Aorta (tissue), 5 donors: Measurements from ENCODE around the gene FMNL2. TPM values are rescaled to one million over a fixed set of nuclear protein-coding genes. Genes with fewer than 3 reads are reported as not detected.
A peak's percentile ranks its signal among the peaks of the same experiment; 100 is the strongest.
"Not testable (repeated sequence)": the region's sequence is repeated elsewhere in the genome, so short reads cannot be mapped to it uniquely, and the experiment has no call there.

ENCODE experiments used
- ATAC-seq: fragments of 200-7000 bp; cut with Tn5 transposase; one replicate; pipeline ENCODE4 v1.9.1; 2022; ENCODE audit warnings: moderate library complexity; ENCODE audit not compliant: low FRiP score
- DNase-seq, 2 donors: peaks; one replicate each; pipeline ENCODE4 v3.0.0-alpha.2; 2020
- H3K27ac ChIP-seq, 2 donors: one replicate each; pipeline ENCODE4 v1.5.1; 2013; ENCODE audit warnings: low read length in 2 of 2, mild to moderate bottlenecking in 2 of 2, moderate library complexity in 2 of 2, control low read depth in 1 of 2, inconsistent platforms in 1 of 2, low read depth in 1 of 2
- H3K27me3 ChIP-seq, 2 donors: one replicate each; pipeline ENCODE4 v1.6.1; 2013; ENCODE audit warnings: control low read depth in 1 of 2, low read length in 1 of 2, mild to moderate bottlenecking in 1 of 2, moderate library complexity in 1 of 2; ENCODE audit not compliant: insufficient read depth in 2 of 2, control insufficient read depth in 1 of 2
- H3K36me3 ChIP-seq, 2 donors: one replicate each; pipeline ENCODE4 v1.6.1; 2013; ENCODE audit warnings: control low read depth in 1 of 2, low read length in 1 of 2, mild to moderate bottlenecking in 1 of 2; ENCODE audit not compliant: insufficient read depth in 2 of 2, control insufficient read depth in 1 of 2
- H3K4me1 ChIP-seq, 2 donors: one replicate each; pipeline ENCODE4 v1.6.1; 2013; ENCODE audit warnings: low read length in 2 of 2, control low read depth in 1 of 2, mild to moderate bottlenecking in 1 of 2, moderate library complexity in 1 of 2; ENCODE audit not compliant: insufficient read depth in 2 of 2, control insufficient read depth in 1 of 2
- H3K4me3 ChIP-seq, 2 donors: one replicate each; pipeline ENCODE4 v1.5.1; 2013; ENCODE audit warnings: low read length in 2 of 2, control low read depth in 1 of 2, mild to moderate bottlenecking in 1 of 2
- H3K9me3 ChIP-seq: one replicate; pipeline ENCODE4 v1.6.1; 2013; ENCODE audit warnings: mild to moderate bottlenecking, low read length; ENCODE audit not compliant: control insufficient read depth
- WGBS, 2 donors: extraction: QIAGEN DNeasy Blood & Tissue Kit; methylation state at CpG; one replicate each; pipeline ENCODE4 v1.1.7; 2013; 5-methylcytosine and 5-hydroxymethylcytosine counted together
- intact Hi-C, 2 donors: fragments of 100-400 bp; cut with DNase I; formaldehyde crosslinking; loops; one replicate each; pipeline versions ENCODE4 v1.14.2 to v1.15.0; 2022
- polyA plus RNA-seq, 2 donors: library from polyadenylated mRNA; stranded (reverse); fragments of 200-250 nt; gene quantifications; one replicate each; pipeline ENCODE4 v1.2.3, GENCODE V29; 2013
- total RNA-seq, 2 donors: library from RNA; stranded (reverse); fragmentation: NEBNext Ultra II Directional; extraction: Animal tissue kit (Norgen Biotek cat#: 25700); gene quantifications; one replicate each; pipeline ENCODE4 v1.2.1, GENCODE V29; 2021
- donor health status: healthy with polysubstance abuse.
- donor health status: Bipolar disorder and iron deficiency.
- donor health status: DM: no; HTN: no; CAD: no.
- donor health status: DM: no; HTN: no; CAD: no.
- donor health status: DM: yes; HTN: yes; CAD: no.

Gene FMNL2
- total and polyA plus RNA-seq, 4 donors: 10.7 to 55.1 (median 33.7) TPM

GRCh38 chr2:152387041-152387440, 52.1 kb downstream of the FMNL2 start:
- intact Hi-C loops: no loop called here
- Histone ChIP-seq H3K4me1 (peaks cover 0 to 4% of the 10 kb centered on the region in 2 donors), H3K27me3 (no peaks in the 10 kb centered on the region), H3K36me3 (no peaks in the 10 kb centered on the region), H3K4me3 (no peak overlapping the region), H3K9me3 (no peaks in the 10 kb centered on the region), H3K27ac (no peak overlapping the region)
- DNase-seq (no peak), ATAC-seq (no peak)
- WGBS, 2 donors: 94 to 100% methylated on average over 1 of the region's 1 CpG

GRCh38 chr2:152388269-152388668, 53.3 kb downstream of the FMNL2 start:
- H3K27ac ChIP-seq, intact Hi-C loops, H3K4me3 ChIP-seq, H3K36me3 ChIP-seq, DNase-seq, H3K4me1 ChIP-seq, H3K9me3 ChIP-seq, H3K27me3 ChIP-seq, ATAC-seq: not testable (repeated sequence)
- WGBS, 2 donors: 92% methylated on average over 9 of the region's 9 CpGs

GRCh38 chr2:152389483-152389882, 54.5 kb downstream of the FMNL2 start:
- Histone ChIP-seq H3K9me3 (no peaks in the 10 kb centered on the region), H3K27ac (no peak overlapping the region), H3K4me1 (peaks cover 0 to 7% of the 10 kb centered on the region in 2 donors), H3K36me3 (no peaks in the 10 kb centered on the region), H3K4me3 (no peak overlapping the region), H3K27me3 (no peaks in the 10 kb centered on the region)
- WGBS, 2 donors: 96 to 97% methylated on average over 19 of the region's 19 CpGs
- DNase-seq (peak in 1 of 2 donors; percentile 70), ATAC-seq (no peak)
- intact Hi-C loops: no loop called here

- Histone ChIP-seq H3K27me3 (no peaks in the 10 kb centered on the region), H3K4me3 (no peak overlapping the region), H3K9me3 (no peaks in the 10 kb centered on the region), H3K4me1 (peaks cover 3 to 4% of the 10 kb centered on the region in 2 donors), H3K36me3 (no peaks in the 10 kb centered on the region), H3K27ac (no peak overlapping the region)
- DNase-seq (no peak), ATAC-seq (no peak)
- intact Hi-C loops: loop anchor here in 1 of 2 donors (5.0 to 10.0 kb wide), 2 partner anchors 54 to 196 kb away; partner anchors contain the start of gene FMNL2
- 95 to 98% methylated on average over 2 of the region's 2 CpGs for WGBS, 2 donors
Observed at GRCh38 chr2:152390837-152391236, 55.9 kb downstream of the FMNL2 start.

- intact Hi-C loops: loop anchor here in 1 of 2 donors (5.0 to 10.0 kb wide), 2 partner anchors 54 to 197 kb away; partner anchors contain the start of gene FMNL2
- Histone ChIP-seq H3K27me3 (no peaks in the 10 kb centered on the region), H3K36me3 (no peaks in the 10 kb centered on the region), H3K27ac (no peak overlapping the region), H3K4me1 (peaks cover 3 to 4% of the 10 kb centered on the region in 2 donors), H3K9me3 (no peaks in the 10 kb centered on the region), H3K4me3 (no peak overlapping the region)
- DNase-seq (no peak), ATAC-seq (no peak)
- WGBS, 2 donors: 98 to 100% methylated on average over 2 of the region's 2 CpGs
Observed at GRCh38 chr2:152391318-152391717, 56.3 kb downstream of the FMNL2 start.

GRCh38 chr2:152393377-152393776, 58.4 kb downstream of the FMNL2 start:
- H3K27ac ChIP-seq: no peak overlapping the region
- ATAC-seq (no peak), DNase-seq (no peak)
- H3K27me3 ChIP-seq: no peaks in the 10 kb centered on the region
- H3K9me3 ChIP-seq: no peaks in the 10 kb centered on the region
- H3K4me3 ChIP-seq: no peak overlapping the region
- H3K4me1 ChIP-seq: peaks cover 3 to 4% of the 10 kb centered on the region in 2 donors
- intact Hi-C loops: loop anchor here in 1 of 2 donors (5.0 to 10.0 kb wide), 2 partner anchors 56 to 199 kb away; partner anchors contain the start of gene FMNL2
- no peaks in the 10 kb centered on the region for H3K36me3 ChIP-seq
- WGBS, 2 donors: 66 to 68% methylated on average over 1 of the region's 1 CpG

- Histone ChIP-seq H3K4me3 (no peak overlapping the region), H3K4me1 (peaks cover 3 to 4% of the 10 kb centered on the region in 2 donors), H3K9me3 (no peaks in the 10 kb centered on the region), H3K27ac (no peak overlapping the region), H3K27me3 (no peaks in the 10 kb centered on the region), H3K36me3 (no peaks in the 10 kb centered on the region)
- DNase-seq (no peak), ATAC-seq (no peak)
- intact Hi-C loops: loop anchor here in 1 of 2 donors (5.0 to 10.0 kb wide), 2 partner anchors 57 to 200 kb away; partner anchors contain the start of gene FMNL2
Observed at GRCh38 chr2:152394326-152394725, 59.4 kb downstream of the FMNL2 start.

- WGBS, 2 donors: 13 to 26% methylated on average over 2 of the region's 2 CpGs
- Histone ChIP-seq H3K4me1 (peaks cover 3 to 5% of the 10 kb centered on the region in 2 donors), H3K4me3 (no peak overlapping the region), H3K36me3 (no peaks in the 10 kb centered on the region), H3K9me3 (no peaks in the 10 kb centered on the region), H3K27me3 (no peaks in the 10 kb centered on the region), H3K27ac (peak overlapping the region; percentile 72 to 87)
- peak; percentile 40 for ATAC-seq
- intact Hi-C loops: loop anchor here (5.0 to 10.0 kb wide), 2 partner anchors 58 to 200 kb away; partner anchors contain the start of gene FMNL2 (in 1 of the 2)
- DNase-seq: no peak
Observed at GRCh38 chr2:152395103-152395502, 60.1 kb downstream of the FMNL2 start.

GRCh38 chr2:152395572-152395971, 60.6 kb downstream of the FMNL2 start:
- peak; percentile 29 for ATAC-seq
- peak overlapping the region in 1 of 2 donors; percentile 76 for H3K27ac ChIP-seq
- peak overlapping the region; percentile 10 to 81 for H3K4me3 ChIP-seq
- H3K4me1 ChIP-seq: peaks cover 3 to 6% of the 10 kb centered on the region in 2 donors
- intact Hi-C loops: loop anchor here (5.0 to 10.0 kb wide), 2 partner anchors 58 to 201 kb away; partner anchors contain the start of gene FMNL2 (in 1 of the 2)
- no peaks in the 10 kb centered on the region for H3K9me3 ChIP-seq
- DNase-seq: no peak
- H3K27me3 ChIP-seq: no peaks in the 10 kb centered on the region
- H3K36me3 ChIP-seq: no peaks in the 10 kb centered on the region
- 13 to 16% methylated on average over 6 of the region's 6 CpGs for WGBS, 2 donors
